ENCODE measurements around the gene PLCXD1.

PLCXD1 gene

DNA sequence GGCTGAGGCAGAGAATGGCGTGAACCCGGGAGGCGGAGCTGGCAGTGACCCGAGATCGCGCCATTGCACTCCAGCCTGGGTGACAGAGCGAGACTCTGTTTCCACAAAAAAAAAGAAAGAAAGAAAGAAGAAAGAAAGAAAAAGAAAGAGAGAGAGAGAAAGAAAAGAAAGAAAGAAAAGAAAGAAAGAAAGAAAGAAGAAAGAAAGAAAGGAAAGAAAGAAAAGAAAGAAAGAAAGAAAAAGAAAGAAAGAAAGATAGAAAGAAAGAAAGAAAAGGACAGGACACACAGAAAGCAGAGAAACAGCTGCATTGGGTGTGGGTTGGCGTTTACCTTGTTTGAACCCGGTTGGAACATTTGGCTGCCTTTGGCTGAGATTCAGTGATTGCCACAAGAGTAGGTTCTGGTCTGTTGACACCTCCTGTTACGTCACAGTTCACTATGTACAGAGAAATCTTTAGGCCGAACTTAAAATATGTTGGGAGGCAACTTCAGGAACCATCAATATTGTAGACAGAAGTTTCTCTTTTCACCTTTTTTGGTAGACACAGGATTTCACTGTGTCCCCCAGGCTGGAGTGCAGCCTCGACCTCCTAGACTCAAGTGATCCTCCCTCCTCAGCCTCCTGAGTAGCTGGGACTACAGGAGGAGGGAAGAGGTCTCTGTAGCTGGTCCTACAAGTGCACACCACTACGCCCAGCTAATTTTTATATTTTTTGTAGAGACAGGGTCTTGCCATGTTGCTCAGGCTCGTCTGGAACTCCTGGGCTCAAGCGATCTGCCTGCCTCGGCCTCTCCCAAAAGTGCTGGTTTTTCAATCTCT lies 16.3 kb upstream of the PLCXD1 start:
- Histone ChIP-seq H3K4me3 (replicated peaks; ENCODE audit: low read depth, low read length) (no peak overlapping the region), H3K36me3 (ENCODE audit: control insufficient read depth, insufficient read depth, low read length) (no peaks in the 10 kb centered on the region), H3K27me3 (replicated peaks; ENCODE audit: control insufficient read depth, insufficient read depth, low read length) (no peaks in the 10 kb centered on the region)
- DNase-seq (ENCODE audit: extremely low read depth, insufficient read length) = no peak
- TF ChIP-seq, protein P1, sequence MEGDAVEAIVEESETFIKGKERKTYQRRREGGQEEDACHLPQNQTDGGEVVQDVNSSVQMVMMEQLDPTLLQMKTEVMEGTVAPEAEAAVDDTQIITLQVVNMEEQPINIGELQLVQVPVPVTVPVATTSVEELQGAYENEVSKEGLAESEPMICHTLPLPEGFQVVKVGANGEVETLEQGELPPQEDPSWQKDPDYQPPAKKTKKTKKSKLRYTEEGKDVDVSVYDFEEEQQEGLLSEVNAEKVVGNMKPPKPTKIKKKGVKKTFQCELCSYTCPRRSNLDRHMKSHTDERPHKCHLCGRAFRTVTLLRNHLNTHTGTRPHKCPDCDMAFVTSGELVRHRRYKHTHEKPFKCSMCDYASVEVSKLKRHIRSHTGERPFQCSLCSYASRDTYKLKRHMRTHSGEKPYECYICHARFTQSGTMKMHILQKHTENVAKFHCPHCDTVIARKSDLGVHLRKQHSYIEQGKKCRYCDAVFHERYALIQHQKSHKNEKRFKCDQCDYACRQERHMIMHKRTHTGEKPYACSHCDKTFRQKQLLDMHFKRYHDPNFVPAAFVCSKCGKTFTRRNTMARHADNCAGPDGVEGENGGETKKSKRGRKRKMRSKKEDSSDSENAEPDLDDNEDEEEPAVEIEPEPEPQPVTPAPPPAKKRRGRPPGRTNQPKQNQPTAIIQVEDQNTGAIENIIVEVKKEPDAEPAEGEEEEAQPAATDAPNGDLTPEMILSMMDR (IDR thresholded peaks at IDR 0.05; ENCODE audit: insufficient read depth, low read length, poor library complexity, severe bottlenecking) = no peak

GRCh38 chrX:265502-265901 lies 15.7 kb upstream of the PLCXD1 start:
- Histone ChIP-seq H3K27me3 (replicated peaks; ENCODE audit: control insufficient read depth, insufficient read depth, low read length) (no peaks in the 10 kb centered on the region), H3K36me3 (ENCODE audit: control insufficient read depth, insufficient read depth, low read length) (no peaks in the 10 kb centered on the region), H3K4me3 (replicated peaks; ENCODE audit: low read depth, low read length) (no peak overlapping the region)
- TF ChIP-seq, protein P1 (IDR thresholded peaks at IDR 0.05; ENCODE audit: insufficient read depth, low read length, poor library complexity, severe bottlenecking) = no peak
- DNase-seq (ENCODE audit: extremely low read depth, insufficient read length) = no peak

DNA sequence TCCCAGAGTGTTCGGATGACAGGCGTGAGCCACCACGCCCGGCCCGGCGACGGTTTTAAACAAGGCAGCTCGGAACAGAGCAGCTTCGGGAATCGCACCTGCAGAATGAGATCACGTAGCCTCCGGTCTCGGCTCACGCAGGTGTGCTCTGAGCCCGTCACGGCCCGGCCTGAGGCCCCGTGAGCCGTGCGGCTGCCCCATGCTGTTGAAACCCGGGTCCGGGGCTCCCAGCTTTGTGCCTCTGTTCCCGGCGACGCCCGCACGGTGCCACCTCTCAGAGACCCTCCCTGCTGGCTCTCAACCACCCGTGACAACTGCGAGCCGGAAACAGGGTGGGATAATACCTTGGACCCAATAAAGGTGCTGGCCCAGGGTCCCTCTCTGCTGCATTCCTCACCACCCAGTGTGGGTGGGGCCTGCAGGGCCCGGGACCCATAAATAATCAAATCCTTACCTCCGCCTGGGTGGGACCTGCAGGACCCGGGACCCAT lies 13.4 kb upstream of the PLCXD1 start:
- TF ChIP-seq, protein P1 (IDR thresholded peaks at IDR 0.05; ENCODE audit: insufficient read depth, low read length, poor library complexity, severe bottlenecking) = no peak
- Histone ChIP-seq H3K27me3 (replicated peaks; ENCODE audit: control insufficient read depth, insufficient read depth, low read length) (no peaks in the 10 kb centered on the region), H3K36me3 (ENCODE audit: control insufficient read depth, insufficient read depth, low read length) (no peaks in the 10 kb centered on the region), H3K4me3 (replicated peaks; ENCODE audit: low read depth, low read length) (no peak overlapping the region)
- DNase-seq (ENCODE audit: extremely low read depth, insufficient read length) = no peak

- DNase-seq (ENCODE audit: extremely low read depth, insufficient read length) = no peak
Measured at GRCh38 chrX:270848-271367, 10.3 kb upstream of the PLCXD1 start.

DNA sequence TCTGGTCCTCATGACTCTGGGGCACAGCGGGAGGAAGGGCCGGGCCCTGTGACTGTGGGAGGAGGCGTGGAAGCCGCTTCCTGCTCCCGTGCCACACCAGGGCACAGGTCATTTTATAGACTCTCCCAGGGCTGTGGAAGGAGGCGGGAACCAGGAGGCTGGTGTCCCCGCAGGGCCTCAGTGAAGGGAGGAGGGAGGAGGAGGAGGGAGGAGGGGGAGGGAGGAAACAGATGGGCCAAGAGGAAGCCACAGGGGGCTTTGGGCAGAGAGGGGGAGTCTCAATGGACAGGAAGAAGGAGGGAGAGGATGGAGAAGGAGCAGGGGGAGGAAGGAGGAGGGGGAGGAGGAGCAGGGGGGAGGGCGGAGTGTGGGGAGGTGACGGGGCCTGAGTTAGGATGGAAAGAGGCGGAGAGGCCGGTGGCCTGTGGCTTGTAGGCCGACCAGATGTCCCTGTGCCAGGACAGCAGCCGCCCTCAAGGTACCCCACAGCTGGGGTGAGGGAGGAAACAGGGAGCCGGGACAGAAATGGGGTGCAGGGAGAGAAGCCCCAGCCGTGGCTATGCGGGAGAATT lies 6.2 kb upstream of the PLCXD1 start:
- TF ChIP-seq, protein P1 (IDR thresholded peaks at IDR 0.05; ENCODE audit: insufficient read depth, low read length, poor library complexity, severe bottlenecking) = no peak
- no peak for DNase-seq (ENCODE audit: extremely low read depth, insufficient read length)
- Histone ChIP-seq H3K36me3 (ENCODE audit: control insufficient read depth, insufficient read depth, low read length) (no peaks in the 10 kb centered on the region), H3K27me3 (replicated peaks; ENCODE audit: control insufficient read depth, insufficient read depth, low read length) (peaks cover 2% of the 10 kb centered on the region), H3K4me3 (replicated peaks; ENCODE audit: low read depth, low read length) (no peak overlapping the region)

More at GRCh38 chrX:270848-271367, 10.3 kb upstream of the PLCXD1 start:
- TF ChIP-seq, protein P1 (IDR thresholded peaks at IDR 0.05; ENCODE audit: insufficient read depth, low read length, poor library complexity, severe bottlenecking) = no peak
- Histone ChIP-seq H3K36me3 (ENCODE audit: control insufficient read depth, insufficient read depth, low read length) (no peaks in the 10 kb centered on the region), H3K27me3 (replicated peaks; ENCODE audit: control insufficient read depth, insufficient read depth, low read length) (no peaks in the 10 kb centered on the region; the same call in 1 of the 2 replicates), H3K4me3 (replicated peaks; ENCODE audit: low read depth, low read length) (no peak overlapping the region)
